ENCODE results near the gene MAK.
"Not testable (repeated sequence)": the region's sequence is repeated elsewhere in the genome, so short reads cannot be mapped to it uniquely, and the experiment has no call there.

MAK gene, protein sequence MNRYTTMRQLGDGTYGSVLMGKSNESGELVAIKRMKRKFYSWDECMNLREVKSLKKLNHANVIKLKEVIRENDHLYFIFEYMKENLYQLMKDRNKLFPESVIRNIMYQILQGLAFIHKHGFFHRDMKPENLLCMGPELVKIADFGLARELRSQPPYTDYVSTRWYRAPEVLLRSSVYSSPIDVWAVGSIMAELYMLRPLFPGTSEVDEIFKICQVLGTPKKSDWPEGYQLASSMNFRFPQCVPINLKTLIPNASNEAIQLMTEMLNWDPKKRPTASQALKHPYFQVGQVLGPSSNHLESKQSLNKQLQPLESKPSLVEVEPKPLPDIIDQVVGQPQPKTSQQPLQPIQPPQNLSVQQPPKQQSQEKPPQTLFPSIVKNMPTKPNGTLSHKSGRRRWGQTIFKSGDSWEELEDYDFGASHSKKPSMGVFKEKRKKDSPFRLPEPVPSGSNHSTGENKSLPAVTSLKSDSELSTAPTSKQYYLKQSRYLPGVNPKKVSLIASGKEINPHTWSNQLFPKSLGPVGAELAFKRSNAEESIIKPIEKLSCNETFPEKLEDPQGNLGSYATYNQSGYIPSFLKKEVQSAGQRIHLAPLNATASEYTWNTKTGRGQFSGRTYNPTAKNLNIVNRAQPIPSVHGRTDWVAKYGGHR

DNA sequence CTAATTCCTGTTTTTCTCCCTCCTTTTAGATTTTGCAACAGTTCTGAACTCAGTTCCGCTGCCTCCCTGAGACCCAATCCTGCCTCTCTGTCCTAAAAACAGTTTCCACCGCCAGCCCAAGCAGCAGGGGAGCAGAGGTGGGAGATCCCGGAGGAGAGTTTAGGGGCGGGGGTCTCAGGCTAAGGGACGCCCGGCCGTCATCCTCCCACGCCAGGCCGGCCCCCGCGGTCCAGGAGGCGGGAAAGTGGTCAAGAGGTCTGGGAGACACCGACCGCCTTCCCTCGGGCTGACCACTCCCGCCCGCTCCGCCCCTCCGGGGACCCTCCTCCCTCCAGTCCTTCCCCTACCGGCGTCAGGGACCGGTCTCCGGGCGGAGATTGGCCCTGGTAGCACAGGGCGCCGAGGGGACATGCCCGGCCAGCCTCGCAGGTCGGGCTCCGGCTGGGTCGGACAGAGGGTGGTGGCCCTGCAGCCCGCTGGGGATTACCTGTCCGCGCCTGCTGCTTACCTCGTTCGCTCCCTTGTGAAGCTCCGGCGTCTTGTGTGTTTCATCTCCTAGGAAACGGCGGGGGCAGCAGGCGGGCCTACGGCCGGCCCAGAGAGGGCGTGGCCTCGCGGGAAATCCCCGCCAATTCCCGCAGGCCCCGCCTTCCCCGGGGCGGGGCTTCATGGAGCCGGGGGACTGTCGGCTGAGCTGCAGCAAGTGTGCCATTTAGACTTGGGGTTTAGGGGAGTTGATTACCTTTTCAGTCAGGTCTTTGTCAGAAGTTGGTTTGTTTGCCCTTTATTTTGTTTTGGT, at the start of gene MAK:
Gene MAK, minus strand, starts transcription at position 545 of the 799 bp plus-strand sequence. CDS start 7,891 bp downstream, outside the sequence.
- DNase-seq = peak; percentile 77

DNA sequence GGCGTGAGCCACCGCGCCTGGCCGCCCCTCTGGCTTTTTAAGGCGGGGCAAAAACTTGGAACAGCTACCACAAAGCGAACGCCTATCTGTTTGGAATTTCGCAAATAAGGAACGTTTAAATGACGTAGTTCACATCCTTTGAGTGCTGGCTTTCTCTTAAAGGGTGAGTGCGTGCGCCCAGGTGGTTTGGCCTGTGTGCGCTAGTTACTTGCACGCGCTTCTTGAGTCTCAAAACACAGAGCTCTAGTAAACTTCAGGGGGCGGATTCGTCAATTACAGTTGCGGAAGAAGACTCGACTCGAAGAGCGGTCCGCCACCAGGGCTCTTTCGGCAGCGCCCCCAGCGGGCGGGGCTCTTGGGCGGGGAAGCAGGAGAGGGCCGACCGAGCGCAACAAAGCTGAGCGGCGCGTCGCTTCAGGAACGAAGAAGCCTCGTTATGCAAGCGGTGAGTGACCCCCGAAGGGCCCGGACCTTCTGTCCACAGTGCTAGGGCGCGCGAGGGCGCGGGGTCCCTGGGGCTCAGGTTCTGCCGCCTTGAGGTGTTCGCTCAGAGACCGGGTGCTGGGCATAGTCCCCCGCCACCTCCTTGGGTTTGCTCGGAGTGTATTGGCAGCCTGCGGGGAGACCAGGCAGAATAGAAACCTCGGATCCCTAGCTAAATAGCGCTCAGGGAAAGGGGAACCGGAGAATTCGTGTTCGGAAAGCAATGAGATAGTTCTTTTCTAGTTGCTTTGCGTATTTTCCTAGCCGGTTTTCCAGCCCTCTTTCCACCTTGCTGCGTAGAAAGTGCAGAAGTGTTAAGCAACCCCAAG, 48.6 kb upstream of the MAK start, which contains the start of gene SYCP2L:
Gene SYCP2L, plus strand, starts transcription at position 362 of the 812 bp plus-strand sequence. Its CDS starts 75 bp downstream, at position 437.
- DNase-seq = no peak

DNA sequence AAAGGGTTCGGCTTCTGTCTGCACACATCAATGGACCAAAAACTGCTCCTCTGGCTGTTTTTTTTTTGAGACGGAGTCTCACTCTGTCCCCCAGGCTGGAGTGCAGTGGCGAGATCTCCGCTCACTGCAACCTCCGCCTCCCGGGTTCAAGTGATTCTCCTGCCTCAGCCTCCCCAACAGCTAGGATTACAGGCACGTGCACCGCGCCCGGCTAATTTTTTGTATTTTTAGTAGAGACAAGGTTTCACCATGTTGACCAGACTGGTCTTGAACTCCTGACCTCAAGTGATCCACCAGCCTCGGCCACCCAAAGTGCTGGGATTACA, 48.0 kb upstream of the MAK start:
- not testable (repeated sequence) for DNase-seq

DNA sequence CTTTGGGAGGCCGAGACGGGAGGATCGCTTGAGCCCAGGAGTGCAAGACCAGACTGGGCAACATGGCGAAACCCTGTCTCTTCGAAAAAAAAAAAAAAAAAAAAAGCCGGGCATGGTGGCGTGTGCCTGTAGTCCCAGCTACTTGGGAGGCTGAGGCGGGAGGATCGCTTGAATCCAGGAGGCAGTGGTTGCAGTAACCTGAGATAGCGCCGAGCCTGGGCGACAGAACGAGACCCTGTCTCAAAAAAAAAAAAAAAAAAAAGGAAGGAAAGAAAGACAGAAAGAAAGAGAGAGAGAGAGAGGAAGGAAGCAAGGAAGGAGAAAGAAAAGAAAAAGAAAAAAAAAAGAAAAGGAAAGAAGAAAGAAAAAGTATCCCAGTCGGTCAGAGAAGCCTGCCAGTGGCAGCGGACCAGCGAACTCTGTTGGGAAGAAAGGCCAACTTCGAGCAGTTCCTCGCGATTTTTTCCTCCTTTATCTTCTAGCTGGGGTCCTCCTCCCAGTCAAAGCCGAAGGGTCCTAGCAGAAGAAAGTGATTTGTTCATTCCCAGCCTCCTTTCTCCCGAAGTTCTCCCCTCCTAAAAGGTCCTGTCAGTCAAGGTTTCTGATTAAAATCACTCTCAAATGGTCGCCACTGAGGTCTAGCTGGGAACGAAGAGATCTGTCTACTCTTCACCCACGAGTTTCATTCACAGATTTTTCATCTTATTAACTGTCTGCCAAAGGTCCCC, 46.1 kb upstream of the MAK start:
- no peak for DNase-seq

DNA sequence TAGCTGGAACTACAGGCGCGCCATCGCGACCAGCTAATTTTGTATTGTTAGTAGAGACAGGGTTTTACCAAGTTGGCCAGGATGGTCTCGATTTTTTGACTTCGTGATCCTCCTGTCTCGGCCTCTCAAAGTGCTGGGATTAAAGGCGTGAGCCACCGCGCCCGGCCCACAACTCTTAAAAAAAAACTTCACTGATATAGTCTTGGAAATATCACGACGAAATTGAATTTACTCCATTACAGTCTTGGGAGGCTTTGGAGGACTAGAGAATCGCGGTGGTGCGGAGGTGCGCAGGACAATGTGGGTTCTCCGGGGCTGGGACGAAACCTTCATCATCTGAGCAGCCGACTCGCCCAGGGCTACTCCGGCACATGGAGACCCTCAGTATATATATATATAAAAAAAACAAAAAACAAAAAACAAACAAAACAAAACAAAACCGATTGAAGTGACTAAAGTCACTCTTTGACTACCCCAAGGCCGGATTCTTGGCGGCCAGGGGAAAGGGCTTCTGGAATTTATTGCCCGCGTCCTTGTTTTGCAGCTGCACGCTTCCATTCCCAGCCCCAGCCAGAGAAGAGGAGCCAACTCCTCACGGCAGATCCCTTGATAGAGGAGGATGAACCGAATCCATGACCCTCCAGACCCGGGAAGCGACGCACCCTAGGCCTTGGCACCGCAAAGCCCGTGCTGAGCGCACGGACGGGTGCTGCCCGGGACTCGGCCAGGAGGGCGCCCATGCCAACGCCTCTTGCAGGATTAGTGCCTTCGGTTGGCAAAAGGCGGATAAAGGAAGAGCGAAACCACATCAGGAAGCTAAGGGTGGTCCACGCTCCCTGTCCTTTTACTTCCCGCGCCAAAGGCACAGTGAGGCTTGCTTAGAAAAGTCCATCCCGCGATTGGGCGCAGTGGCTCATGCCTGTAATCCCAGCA, 45.2 kb upstream of the MAK start:
- no peak for DNase-seq

DNA sequence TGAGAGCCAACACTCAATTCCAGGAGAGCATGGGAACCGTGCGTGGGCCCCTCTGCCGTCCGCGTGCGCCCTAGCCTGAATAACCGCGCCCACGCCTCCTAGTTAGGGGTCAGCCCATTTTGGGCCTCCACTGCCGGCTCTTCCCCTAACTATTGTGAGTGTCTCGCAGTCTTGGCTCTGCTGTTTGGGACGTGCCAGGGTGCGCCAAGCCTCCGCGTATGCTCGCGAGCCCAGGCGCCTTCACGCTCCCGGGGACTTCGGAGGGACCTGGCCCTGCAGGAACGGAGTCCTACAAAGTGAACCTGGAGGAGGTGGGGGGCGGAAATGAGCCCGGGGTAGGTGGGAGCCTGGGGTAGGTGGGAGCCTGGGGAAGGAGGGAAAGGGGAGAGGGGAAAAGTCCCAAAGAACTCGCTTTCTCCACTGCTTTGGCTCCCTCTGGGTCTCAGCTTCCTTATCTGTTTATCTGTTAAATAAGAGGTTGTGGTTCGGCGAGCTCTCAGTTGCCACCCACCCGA, 44.4 kb upstream of the MAK start:
- DNase-seq = no peak

DNA sequence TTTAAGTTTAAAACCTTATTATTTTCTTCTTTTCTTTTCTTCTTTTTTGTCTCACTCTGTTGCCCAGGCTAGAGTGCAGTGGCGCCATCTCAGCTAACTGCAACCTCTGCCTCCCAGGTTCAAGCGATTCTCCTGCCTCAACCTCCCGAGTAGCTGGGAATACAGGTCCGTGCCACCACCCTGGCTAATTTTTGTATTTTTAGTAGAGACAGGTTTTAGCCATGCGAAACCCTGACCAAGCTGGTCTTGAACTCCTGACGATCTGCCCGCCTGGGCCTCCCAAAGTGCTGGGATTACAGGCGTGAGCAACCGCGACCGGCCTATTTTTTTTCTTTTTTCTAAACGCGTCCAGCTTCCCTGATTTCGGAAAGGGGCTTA, 43.9 kb upstream of the MAK start:
- DNase-seq = not testable (repeated sequence)

DNA sequence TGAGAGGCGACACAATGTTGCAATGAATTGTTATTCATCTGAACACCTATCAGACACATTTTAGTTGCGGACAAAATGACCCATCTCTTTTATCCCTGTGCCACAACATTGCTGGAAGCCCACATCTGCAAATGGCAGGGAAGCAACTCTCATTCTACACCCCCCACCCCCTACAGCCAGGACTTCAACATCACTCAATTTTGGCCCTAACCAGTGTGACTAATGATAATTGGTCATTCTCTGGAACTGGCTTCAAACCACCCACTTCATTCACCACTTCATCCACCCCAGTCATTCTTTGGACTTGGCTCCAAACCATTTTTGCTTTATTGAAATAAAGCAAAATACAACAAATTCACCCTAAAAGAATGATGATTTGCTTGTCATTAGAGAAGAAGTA, 42.0 kb upstream of the MAK start:
- DNase-seq = no peak

DNA sequence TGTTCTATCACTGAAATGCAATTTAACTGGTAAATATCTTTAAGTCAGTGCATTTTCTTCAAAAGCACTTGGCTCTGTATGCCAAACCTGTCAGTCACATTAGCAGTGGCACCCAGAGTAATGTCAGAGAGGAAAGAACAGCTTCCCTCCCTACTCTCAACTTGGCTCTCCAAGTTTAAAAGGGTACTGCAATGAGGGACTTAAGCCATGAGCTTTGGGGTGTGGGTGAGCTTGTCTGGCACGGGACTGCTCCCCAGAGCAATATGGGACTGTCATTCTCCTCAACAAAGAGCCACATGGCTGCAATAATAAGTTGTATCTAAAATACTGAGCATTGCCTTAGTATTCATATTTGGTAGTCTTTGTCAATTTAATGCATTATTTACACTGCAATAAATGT, 39.5 kb upstream of the MAK start:
- no peak for DNase-seq

DNA sequence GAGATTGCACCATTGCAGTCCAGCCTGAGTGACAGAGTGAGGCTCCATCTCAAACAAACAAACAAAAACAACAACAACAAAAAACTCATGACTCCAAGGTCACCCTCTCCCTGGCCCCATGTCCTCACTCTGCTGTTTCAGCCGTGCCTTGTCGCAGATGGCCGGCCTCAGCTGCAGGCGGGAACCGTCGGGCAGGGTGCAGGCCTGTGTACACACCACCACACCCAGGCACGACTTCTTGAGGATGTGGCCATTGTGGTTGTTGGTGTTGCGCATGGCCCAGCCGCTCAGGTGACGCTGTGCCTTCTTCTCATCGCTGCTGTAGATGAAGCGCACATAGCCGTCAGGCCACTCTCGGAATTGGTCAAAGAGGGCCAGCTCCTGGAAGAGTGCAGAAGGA, 38.7 kb upstream of the MAK start:
- no peak for DNase-seq

DNA sequence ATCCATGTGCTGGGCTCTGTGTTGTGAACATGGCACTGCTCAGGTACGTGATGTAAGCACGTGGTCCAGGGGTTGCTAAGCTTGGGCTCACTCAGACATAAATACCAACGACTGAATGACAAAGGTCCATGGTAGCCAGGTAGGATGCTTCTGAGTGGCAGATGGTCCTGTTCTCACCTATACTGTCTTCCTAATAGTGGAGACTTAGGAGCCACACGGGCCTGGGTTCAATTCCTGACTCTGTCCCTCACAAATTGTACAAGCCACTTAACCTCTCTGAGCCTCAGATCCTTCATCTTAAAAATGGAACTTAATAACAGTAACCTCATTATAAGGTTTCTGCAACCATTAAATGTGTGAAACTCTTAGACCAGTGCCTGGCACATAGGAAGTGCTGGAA, 36.7 kb upstream of the MAK start:
- DNase-seq = no peak

DNA sequence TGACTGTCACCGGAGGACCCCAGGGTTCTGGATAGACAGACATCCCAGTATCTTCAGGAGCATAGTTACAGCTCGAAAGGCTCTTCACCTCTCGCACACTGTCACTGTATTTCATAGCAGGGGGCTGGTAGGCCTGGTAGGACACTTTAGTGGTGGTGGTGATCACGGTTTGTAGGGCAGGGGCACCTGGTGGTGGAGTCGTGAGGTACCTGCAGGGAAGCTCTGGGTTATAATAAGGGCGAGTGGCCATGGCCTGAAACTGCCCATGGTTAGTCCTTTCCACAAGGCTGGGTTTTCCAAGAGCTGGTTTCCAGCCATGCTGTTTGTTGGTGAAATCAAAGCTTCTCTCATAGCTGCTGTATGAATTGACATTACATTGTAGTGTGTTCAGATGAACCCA, 35.9 kb upstream of the MAK start:
- DNase-seq = no peak

DNA sequence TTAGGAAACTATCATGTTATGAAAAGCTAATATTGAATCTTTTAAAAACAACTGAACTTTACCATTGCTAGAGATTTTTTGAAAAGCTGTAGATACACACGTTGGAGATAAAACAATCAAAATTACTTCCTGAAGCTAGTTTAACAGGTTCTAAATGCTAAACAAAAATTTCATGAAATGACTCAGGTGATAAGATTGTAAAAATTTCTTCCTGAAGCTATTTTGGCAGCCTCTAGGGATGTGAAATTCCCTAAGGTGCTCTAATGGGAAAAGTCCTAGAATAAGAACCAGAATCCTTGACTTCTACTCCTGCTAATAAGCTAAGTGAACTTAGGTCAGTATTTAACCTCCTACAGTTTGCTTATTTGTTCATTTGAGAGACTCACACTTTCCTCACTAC, 35.0 kb upstream of the MAK start:
- DNase-seq = no peak

DNA sequence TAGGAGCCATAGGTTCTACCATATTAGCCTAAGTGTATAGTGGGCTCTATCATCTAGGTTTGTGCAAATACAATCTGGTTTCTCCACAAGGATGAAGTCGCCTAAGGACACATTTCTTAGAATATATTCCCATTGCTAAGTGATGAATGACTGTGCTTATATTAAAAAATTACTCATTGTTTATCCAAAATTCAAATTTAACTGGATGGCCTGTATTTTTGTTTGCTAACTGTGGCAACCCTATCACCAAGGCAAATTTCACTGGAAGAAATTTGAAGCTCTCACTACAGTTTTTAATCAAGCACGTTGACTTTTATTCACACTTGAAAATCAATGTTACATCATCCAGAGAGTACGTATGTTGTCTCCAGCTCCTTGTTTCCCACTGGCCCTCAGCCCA, 29.6 kb upstream of the MAK start:
- no peak for DNase-seq

DNA sequence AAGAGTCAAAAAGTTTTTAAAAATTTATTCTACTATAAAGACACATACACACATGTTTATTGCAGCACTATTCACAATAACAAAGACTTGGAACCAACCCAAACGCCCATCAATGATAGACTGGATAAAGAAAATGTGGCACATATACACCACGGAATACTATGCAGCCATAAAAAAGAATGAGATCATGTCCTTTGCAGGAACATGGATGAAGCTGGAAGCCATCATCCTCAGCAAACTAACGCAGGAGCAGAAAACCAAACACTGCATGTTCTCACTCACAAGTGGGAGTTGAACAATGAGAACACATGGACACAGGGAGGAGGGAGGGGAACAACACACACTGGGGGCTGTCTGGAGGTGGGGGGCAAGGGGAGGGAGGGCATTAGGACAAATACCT, 28.4 kb upstream of the MAK start:
- DNase-seq = not testable (repeated sequence)

DNA sequence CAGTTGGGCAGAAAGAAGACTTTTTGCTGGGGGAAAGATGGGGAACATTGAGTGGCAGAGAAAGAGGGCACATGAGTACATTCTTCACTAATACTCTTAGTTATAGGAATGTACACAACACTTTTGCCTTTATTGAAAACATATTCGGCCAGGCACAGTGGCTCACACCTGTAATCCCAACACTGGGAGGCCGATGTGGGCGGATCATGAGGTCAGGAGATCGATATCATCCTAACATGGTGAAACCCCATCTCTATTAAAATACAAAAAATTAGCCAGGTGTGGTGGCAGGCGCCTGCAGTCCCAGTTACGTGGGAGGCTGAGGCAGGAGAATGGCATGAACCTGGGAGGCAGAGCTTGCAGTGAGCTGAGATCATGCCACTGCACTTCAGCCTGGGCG, 24.7 kb upstream of the MAK start:
- not testable (repeated sequence) for DNase-seq

DNA sequence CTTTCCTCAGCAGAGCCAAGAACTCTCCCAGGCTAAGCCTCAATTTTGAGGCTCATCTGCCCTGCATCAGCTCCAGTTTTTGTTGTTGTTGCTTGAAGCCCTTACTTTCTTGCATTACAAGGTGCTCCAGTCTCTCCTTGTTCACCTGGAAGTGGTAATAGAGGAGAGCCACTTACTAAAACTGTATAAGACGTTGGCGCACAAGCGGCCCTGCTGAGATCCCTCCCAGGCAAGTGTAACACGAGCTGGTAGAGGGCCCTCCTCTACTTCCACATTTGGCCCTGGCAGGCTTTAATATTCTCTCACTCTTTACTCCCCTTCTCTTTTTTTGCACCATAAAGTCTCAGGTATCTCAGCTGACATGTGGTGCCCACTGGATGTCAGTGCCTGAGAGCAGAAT, 24.0 kb upstream of the MAK start:
- no peak for DNase-seq

DNA sequence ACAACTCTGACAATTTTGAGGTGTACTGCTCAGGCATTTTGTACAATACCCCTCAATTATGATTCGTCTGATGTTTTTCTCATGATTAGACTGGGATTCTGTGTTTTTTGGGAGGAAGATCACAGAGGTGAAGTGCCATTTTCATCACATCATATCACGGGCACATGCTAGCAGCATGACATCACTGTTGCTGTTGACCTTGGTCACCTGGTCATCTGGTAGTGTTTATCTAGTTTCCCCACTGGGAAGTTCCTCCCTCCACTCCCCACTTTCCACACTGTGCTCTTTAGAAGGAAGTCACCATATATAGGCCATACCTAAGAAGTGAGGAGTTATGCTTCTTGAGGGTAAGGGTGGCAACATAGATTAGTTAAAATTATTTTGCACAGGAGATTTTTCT, 22.7 kb upstream of the MAK start:
- DNase-seq = no peak

DNA sequence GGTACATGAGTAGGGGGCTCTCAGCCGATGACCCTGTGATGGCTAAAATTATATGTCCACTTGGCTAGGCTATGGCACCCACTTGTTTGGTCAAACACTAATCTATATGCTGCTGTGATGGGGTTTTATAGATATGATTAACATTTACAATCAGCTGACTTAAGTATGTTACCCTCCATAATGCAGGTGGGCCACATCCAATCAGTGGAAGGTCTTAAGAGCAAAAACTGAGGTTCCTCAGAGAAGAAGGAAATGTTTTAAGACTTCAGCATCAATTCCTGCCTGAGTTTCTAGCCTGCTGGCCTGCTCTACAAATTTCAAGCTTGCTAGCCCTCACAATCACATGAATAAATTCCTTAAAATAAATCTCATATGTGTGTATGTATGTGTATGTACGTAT, 18.9 kb upstream of the MAK start:
- DNase-seq = no peak

DNA sequence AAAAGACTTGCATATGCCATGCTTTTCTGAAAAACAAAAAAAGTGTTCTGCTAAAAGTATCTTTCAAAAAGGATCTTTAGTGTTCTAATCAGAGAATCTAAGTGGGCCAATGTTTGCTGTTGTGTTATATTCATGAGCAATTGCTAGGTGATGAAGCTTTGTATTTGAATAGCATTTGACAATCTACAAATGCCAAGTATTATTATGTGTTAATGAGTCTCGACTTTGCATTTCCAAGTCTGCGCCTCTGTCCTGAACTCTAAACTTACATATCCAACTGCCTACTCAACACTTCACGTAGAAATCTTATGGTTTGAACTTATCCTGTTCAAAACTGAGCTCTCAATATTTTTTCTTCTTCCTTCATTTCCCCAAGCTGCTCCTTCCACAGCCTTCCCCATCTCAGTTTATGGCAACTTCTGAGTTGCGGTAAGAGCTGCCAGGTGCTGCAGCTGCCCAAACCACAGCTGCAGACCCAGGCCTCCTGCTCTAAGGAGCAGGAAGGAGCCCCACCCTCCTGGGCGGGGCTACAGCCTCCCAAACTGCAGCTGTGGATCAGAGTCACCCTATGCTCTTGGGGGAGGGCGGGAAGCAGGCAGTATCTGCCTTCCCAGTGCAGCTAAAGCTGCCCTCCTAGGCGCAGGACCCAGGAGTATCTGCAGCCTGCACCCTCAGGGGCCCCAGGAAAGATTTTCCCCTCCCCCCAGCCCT, 16.7 kb upstream of the MAK start:
- DNase-seq = no peak
